K562 (cell line): ENCODE results near the gene THAP2. TPM values are rescaled to one million over a fixed set of nuclear protein-coding genes. Genes with fewer than 3 reads are reported as not detected.

Experiments
- FOXP1 ChIP-seq: sonication (generic); formaldehyde crosslinking; IDR thresholded peaks from 2 replicates; pipeline ENCODE4 v1.8.0; 2022; ENCODE audit warnings: mild to moderate bottlenecking, missing genetic modification reagents
- FUS ChIP-seq: fragments of 200-400 bp; formaldehyde crosslinking; optimal IDR thresholded peaks from 2 replicates; pipeline ENCODE3; 2017; ENCODE audit warnings: low read depth, low read length
- ZBTB40 ChIP-seq, 2 experiments: fragments of 450-650 bp in 1 of 2; sonication (generic) in 1 of 2; formaldehyde crosslinking in 1 of 2; IDR thresholded peaks; 2 replicates each; pipeline versions ENCODE4 v1.7.1 to v1.9.0; 2016 to 2022; ENCODE audit warnings: inconsistent platforms in 1 of 2, mild to moderate bottlenecking in 1 of 2, missing genetic modification reagents in 1 of 2
- polyA plus RNA-seq, 8 experiments: library from polyadenylated mRNA; depleted of rRNA in 4 of 8; stranded (reverse) in 5 of 8; unstranded in 3 of 8; fragments of >200 nt; fragmentation: Nextera tagmentation in 2 of 8; fragmentation: Illumina TruSeq in 1 of 8; extraction: Ambion mirVana in 2 of 8; extraction: Trizol in 1 of 8; gene quantifications; 2 replicates each; pipeline versions ENCODE4 v1.2.1 to v1.2.3, GENCODE V29; 2011 to 2014; ENCODE audit warnings: inconsistent platforms in 1 of 8, missing spikeins in 1 of 8
- total RNA-seq, 7 experiments: library from RNA; depleted of rRNA in 6 of 7; stranded (reverse); fragments of >200 nt in 6 of 7; fragmentation: Illumina TruSeq in 2 of 7; extraction: Trizol in 2 of 7; gene quantifications; 2 replicates each; pipeline versions ENCODE4 v1.2.1 to v1.2.3, GENCODE V29; 2011 to 2021; ENCODE audit warnings: low replicate concordance in 1 of 7

The THAP2 gene
- total and polyA plus RNA-seq, 9 of the 15 experiments (the other 6 are each of a cell fraction or from before 2014, with no cell fraction given) = 1.8 to 18.9 (median 7.3) TPM

GRCh38 chr12:71704920-71705319 is 40.8 kb downstream of the THAP2 start (continued):
- TF ChIP-seq FUS (no peak), ZBTB40 (IDR thresholded peaks at IDR 0.05) (no peak), ZBTB40 (CRISPR knock-in tag; IDR thresholded peaks at IDR 0.05) (no peak), FOXP1 (no peak)
